ENCODE results near the gene GPATCH4.
A peak's percentile ranks its signal among the peaks of the same experiment; 100 is the strongest.
"Not testable (repeated sequence)": the region's sequence is repeated elsewhere in the genome, so short reads cannot be mapped to it uniquely, and the experiment has no call there.

The GPATCH4 gene

GRCh38 chr1:156577550-156577949, 23.7 kb downstream of the GPATCH4 start:
- no peak for DNase-seq (ENCODE audit: low read depth in 2 of 2)

GRCh38 chr1:156574039-156574633, 27.1 kb downstream of the GPATCH4 start:
- no peak for DNase-seq (ENCODE audit: low read depth in 2 of 2)

- no peak for DNase-seq (ENCODE audit: low read depth in 2 of 2)
These were observed 28.6 kb downstream of the GPATCH4 start for GRCh38 chr1:156572663-156573018.

- DNase-seq (ENCODE audit: low read depth in 2 of 2) = peak; percentile 30 to 38
These were observed 29.2 kb downstream of the GPATCH4 start, which contains the start of gene IQGAP3 for GRCh38 chr1:156571919-156572662. IQGAP3 (minus strand) TSS chr1:156572565; CDS start chr1:156572529, 36 bp downstream.

- DNase-seq (ENCODE audit: low read depth in 2 of 2) = no peak
These were observed 29.9 kb downstream of the GPATCH4 start for GRCh38 chr1:156571261-156571852.

GRCh38 chr1:156566436-156566835, 34.8 kb downstream of the GPATCH4 start:
- DNase-seq (ENCODE audit: low read depth in 2 of 2) = no peak

- DNase-seq (ENCODE audit: low read depth in 2 of 2) = no peak
These were observed 35.8 kb downstream of the GPATCH4 start for GRCh38 chr1:156565519-156565918.

GRCh38 chr1:156560585-156561163, 40.6 kb downstream of the GPATCH4 start:
- no peak for DNase-seq (ENCODE audit: low read depth in 2 of 2)

- no peak for DNase-seq (ENCODE audit: low read depth in 2 of 2)
These were observed 41.4 kb downstream of the GPATCH4 start for GRCh38 chr1:156559797-156560385.

- DNase-seq (ENCODE audit: low read depth in 2 of 2) = no peak
These were observed 42.0 kb downstream of the GPATCH4 start for GRCh38 chr1:156559086-156559796.

GRCh38 chr1:156556354-156556753, 44.9 kb downstream of the GPATCH4 start:
- no peak for DNase-seq (ENCODE audit: low read depth in 2 of 2)

- no peak for DNase-seq (ENCODE audit: low read depth in 2 of 2)
These were observed 45.6 kb downstream of the GPATCH4 start for GRCh38 chr1:156555715-156556114.

GRCh38 chr1:156554971-156555370, 46.3 kb downstream of the GPATCH4 start:
- no peak for DNase-seq (ENCODE audit: low read depth in 2 of 2)

- no peak for DNase-seq (ENCODE audit: low read depth in 2 of 2)
These were observed 47.3 kb downstream of the GPATCH4 start for GRCh38 chr1:156553860-156554485.

- not testable (repeated sequence) for DNase-seq (ENCODE audit: low read depth in 2 of 2)
These were observed 48.3 kb downstream of the GPATCH4 start for GRCh38 chr1:156552937-156553336.

GRCh38 chr1:156552518-156552917, 48.8 kb downstream of the GPATCH4 start:
- no peak for DNase-seq (ENCODE audit: low read depth in 2 of 2)

- no peak for DNase-seq (ENCODE audit: low read depth in 2 of 2)
These were observed 49.4 kb downstream of the GPATCH4 start for GRCh38 chr1:156551869-156552268.

- DNase-seq (ENCODE audit: low read depth in 2 of 2) = no peak
These were observed 50.1 kb downstream of the GPATCH4 start for GRCh38 chr1:156551066-156551643.

GRCh38 chr1:156550346-156550745, 50.9 kb downstream of the GPATCH4 start:
- no peak for DNase-seq (ENCODE audit: low read depth in 2 of 2)

- DNase-seq (ENCODE audit: low read depth in 2 of 2) = no peak
These were observed 51.4 kb downstream of the GPATCH4 start for GRCh38 chr1:156549831-156550230.

GRCh38 chr1:156549390-156549789, 51.9 kb downstream of the GPATCH4 start:
- no peak for DNase-seq (ENCODE audit: low read depth in 2 of 2)

Measured in stimulated activated CD8-positive, alpha-beta memory T cell treated with anti-CD3 and anti-CD28 coated beads, Interleukin-7, amount 100 ng/mL, for 1 hour (primary cell).